ENCODE data around the gene ETV5. TPM values are rescaled to one million over a fixed set of nuclear protein-coding genes. Genes with fewer than 3 reads are reported as not detected.

The ETV5 gene
- total and polyA plus RNA-seq, 2 donors (not counting 3 experiments of a cell fraction or from before 2014, with no cell fraction given) = 8.8 to 40.9 TPM

DNA sequence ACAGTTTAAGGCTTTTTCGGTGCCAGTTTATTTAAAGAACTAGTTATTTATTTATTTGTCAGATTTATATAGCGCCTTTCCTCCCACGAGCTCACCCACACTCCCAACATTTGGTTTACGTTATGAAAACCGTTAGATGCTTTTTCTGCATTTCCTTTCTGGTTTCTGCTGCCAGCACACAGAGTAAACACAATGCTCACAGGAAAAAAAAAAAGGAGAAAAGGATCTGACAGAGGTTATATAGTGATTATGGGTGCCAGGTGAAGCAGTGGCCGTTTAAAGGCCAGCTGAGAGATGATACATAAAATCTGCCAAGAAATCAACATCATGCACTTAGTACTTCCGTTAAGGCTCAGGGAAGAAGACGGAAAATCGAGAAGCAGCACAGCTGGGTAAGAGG lies 37.9 kb downstream of the ETV5 start:
- BruUV-seq (replicated peaks) = no TSS peak
- H4K20me1 ChIP-seq (replicated peaks; ENCODE audit: control insufficient read depth, extremely low read depth, insufficient read depth, low read length) = no peaks in the 10 kb centered on the region
- CTCF ChIA-PET = no interaction called here
- no peaks in the 10 kb centered on the region for H3K9me3 ChIP-seq (replicated peaks; ENCODE audit: control insufficient read depth, insufficient read depth, low read length)
- H3K9ac ChIP-seq (replicated peaks; ENCODE audit: extremely low read depth, insufficient read depth, low read length) = no peak overlapping the region
- H3K27me3 ChIP-seq (ENCODE audit: control insufficient read depth in 2 of 2, insufficient read depth in 2 of 2, low read length in 2 of 2) = no peaks in the 10 kb centered on the region
- POLR2A ChIA-PET = no interaction called here
- peaks cover 0 to 3% of the 10 kb centered on the region in 2 experiments for H3K36me3 ChIP-seq (ENCODE audit: control insufficient read depth in 2 of 2, extremely low read depth in 1 of 2, insufficient read depth in 2 of 2, low read length in 2 of 2)
- H3K4me3 ChIP-seq (replicated peaks in 1 of 3; ENCODE audit: insufficient read depth in 1 of 3, low read depth in 1 of 3, low read length in 3 of 3) = no peak overlapping the region
- H3K4me2 ChIP-seq (ENCODE audit: insufficient read depth, low read length) = no peak overlapping the region
- H3K9me1 ChIP-seq (replicated peaks; ENCODE audit: control insufficient read depth, extremely low read depth, insufficient read depth, low read length) = no peaks in the 10 kb centered on the region
- DNase-seq (ENCODE audit: low read depth, low spot score) (no peak), FAIRE-seq (no peak)
- no peak overlapping the region for H3K27ac ChIP-seq (ENCODE audit: insufficient read depth, low read depth, low read length)
- TF ChIP-seq FOS (IDR thresholded peaks at IDR 0.05; ENCODE audit: borderline replicate concordance, insufficient read depth, low read length) (no peak), MYC (IDR thresholded peaks at IDR 0.05; ENCODE audit: low read depth, low read length) (no peak), POLR2AphosphoS5 (IDR thresholded peaks at IDR 0.05; ENCODE audit: insufficient read depth, low read depth, low read length) (no peak), MAX (IDR thresholded peaks at IDR 0.05; ENCODE audit: insufficient read depth, insufficient read length) (no peak), GATA2 (IDR thresholded peaks at IDR 0.05; ENCODE audit: insufficient read depth, insufficient read length, low read depth, low read length) (no peak), POLR2A (IDR thresholded peaks at IDR 0.05; ENCODE audit: low read depth, low read length) (no peak), EZH2 (IDR thresholded peaks at IDR 0.05; ENCODE audit: borderline replicate concordance, low read depth, low read length, severe bottlenecking) (no peak), JUN (IDR thresholded peaks at IDR 0.05; ENCODE audit: borderline replicate concordance, insufficient read depth, insufficient read length, low read depth) (no peak)
- TF ChIP-seq, protein P1, sequence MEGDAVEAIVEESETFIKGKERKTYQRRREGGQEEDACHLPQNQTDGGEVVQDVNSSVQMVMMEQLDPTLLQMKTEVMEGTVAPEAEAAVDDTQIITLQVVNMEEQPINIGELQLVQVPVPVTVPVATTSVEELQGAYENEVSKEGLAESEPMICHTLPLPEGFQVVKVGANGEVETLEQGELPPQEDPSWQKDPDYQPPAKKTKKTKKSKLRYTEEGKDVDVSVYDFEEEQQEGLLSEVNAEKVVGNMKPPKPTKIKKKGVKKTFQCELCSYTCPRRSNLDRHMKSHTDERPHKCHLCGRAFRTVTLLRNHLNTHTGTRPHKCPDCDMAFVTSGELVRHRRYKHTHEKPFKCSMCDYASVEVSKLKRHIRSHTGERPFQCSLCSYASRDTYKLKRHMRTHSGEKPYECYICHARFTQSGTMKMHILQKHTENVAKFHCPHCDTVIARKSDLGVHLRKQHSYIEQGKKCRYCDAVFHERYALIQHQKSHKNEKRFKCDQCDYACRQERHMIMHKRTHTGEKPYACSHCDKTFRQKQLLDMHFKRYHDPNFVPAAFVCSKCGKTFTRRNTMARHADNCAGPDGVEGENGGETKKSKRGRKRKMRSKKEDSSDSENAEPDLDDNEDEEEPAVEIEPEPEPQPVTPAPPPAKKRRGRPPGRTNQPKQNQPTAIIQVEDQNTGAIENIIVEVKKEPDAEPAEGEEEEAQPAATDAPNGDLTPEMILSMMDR (IDR thresholded peaks at IDR 0.05; ENCODE audit: extremely low read depth in 1 of 2, insufficient read depth in 1 of 2, low read depth in 1 of 2, low read length in 2 of 2) = no peak
- H3K79me2 ChIP-seq (ENCODE audit: control insufficient read depth, insufficient read depth, low read length) = no peaks in the 10 kb centered on the region
- no peak overlapping the region for H2AFZ ChIP-seq (ENCODE audit: low read depth, low read length)
- intact Hi-C loops (cut with micrococcal nuclease) = no loop called here
- no peaks in the 10 kb centered on the region for H3K4me1 ChIP-seq (ENCODE audit: control insufficient read depth, extremely low read depth, insufficient read depth, low read length)
- dilution Hi-C loops (cut with MboI; ENCODE audit: extremely low pct_ligation_motif_present, low sequenced_read_pairs) = no loop called here
